Measurements from ENCODE around the gene PFDN6. TPM values are rescaled to one million over a fixed set of nuclear protein-coding genes. Genes with fewer than 3 reads are reported as not detected.

PFDN6 gene
- total and polyA plus RNA-seq, 2 of the 13 experiments (the other 11 are each of a cell fraction or from before 2014, with no cell fraction given): 75.5 to 87.0 TPM

DNA sequence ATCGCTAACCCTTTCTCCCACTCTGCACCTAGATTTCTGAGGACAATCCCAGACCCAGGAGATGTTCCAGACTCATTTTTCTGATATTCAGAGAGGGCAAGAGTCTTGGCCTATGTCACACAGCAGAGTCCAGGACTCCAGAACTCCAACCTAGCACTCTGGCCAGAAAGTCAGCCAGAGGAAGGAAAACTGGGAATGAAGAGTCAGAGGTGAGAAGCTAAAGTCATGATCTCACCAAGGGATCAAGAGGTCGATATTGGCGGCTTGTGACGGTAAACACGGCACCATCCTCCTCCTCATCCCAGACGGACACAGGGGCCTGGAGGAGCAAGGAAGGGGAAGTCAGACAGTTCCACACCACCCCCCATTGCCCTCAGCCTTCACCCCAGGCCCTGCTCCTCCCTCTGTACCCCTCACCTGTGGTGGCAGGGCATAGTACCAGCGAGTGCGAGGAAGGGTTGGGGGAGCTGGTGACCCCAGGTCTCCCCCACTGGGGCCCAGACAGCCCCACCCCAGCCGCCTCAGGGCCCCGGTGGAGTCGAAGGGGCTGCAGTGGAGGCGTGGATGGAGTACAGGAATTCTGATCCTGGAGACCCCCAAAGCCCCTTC is 7.5 kb downstream of the PFDN6 start (continued):
- TF ChIP-seq ATF7-NPFF (CRISPR knock-in tag; IDR thresholded peaks at IDR 0.05; ENCODE audit: low read depth) (no peak), ARNT (IDR thresholded peaks at IDR 0.05) (no peak), FOXO1 (CRISPR knock-in tag; IDR thresholded peaks at IDR 0.05) (no peak), STAG1 (CRISPR knock-in tag; IDR thresholded peaks at IDR 0.05) (no peak), SETDB1 (CRISPR knock-in tag; IDR thresholded peaks at IDR 0.05; ENCODE audit: borderline replicate concordance) (no peak), ZNF430 (CRISPR knock-in tag; IDR thresholded peaks at IDR 0.05) (no peak), TCF7L2 (IDR thresholded peaks at IDR 0.05; ENCODE audit: low read depth, low read length) (no peak), HHEX (CRISPR knock-in tag; IDR thresholded peaks at IDR 0.05) (no peak), POLR2A (IDR thresholded peaks at IDR 0.05; ENCODE audit: insufficient read depth in 1 of 2, low read depth in 2 of 2, low read length in 2 of 2) (no peak), AGO1 (IDR thresholded peaks at IDR 0.05; ENCODE audit: low read depth, low read length, poor library complexity, severe bottlenecking) (peak; percentile 57), ZBTB33 (CRISPR knock-in tag; IDR thresholded peaks at IDR 0.05) (peak; percentile 95), EZH2 (conservative IDR thresholded peaks at IDR 0.05; ENCODE audit: low read depth, low read length) (no peak), EP300 (IDR thresholded peaks at IDR 0.05; ENCODE audit: low read depth in 2 of 2, low read length in 2 of 2) (no peak), EP300 (CRISPR knock-in tag; IDR thresholded peaks at IDR 0.05; ENCODE audit: borderline replicate concordance) (no peak), ZNF496 (CRISPR knock-in tag; IDR thresholded peaks at IDR 0.05; ENCODE audit: insufficient replicate concordance) (no peak)
- TF ChIP-seq, protein P1, sequence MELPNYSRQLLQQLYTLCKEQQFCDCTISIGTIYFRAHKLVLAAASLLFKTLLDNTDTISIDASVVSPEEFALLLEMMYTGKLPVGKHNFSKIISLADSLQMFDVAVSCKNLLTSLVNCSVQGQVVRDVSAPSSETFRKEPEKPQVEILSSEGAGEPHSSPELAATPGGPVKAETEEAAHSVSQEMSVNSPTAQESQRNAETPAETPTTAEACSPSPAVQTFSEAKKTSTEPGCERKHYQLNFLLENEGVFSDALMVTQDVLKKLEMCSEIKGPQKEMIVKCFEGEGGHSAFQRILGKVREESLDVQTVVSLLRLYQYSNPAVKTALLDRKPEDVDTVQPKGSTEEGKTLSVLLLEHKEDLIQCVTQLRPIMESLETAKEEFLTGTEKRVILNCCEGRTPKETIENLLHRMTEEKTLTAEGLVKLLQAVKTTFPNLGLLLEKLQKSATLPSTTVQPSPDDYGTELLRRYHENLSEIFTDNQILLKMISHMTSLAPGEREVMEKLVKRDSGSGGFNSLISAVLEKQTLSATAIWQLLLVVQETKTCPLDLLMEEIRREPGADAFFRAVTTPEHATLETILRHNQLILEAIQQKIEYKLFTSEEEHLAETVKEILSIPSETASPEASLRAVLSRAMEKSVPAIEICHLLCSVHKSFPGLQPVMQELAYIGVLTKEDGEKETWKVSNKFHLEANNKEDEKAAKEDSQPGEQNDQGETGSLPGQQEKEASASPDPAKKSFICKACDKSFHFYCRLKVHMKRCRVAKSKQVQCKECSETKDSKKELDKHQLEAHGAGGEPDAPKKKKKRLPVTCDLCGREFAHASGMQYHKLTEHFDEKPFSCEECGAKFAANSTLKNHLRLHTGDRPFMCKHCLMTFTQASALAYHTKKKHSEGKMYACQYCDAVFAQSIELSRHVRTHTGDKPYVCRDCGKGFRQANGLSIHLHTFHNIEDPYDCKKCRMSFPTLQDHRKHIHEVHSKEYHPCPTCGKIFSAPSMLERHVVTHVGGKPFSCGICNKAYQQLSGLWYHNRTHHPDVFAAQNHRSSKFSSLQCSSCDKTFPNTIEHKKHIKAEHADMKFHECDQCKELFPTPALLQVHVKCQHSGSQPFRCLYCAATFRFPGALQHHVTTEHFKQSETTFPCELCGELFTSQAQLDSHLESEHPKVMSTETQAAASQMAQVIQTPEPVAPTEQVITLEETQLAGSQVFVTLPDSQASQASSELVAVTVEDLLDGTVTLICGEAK (IDR thresholded peaks at IDR 0.05): no peak
- TF ChIP-seq, protein P1 (CRISPR knock-in tag; IDR thresholded peaks at IDR 0.05): peak; percentile 44; the same call in 1 of the 2 replicates
